ENCODE results near the gene MRPS14.

Gene MRPS14

GRCh38 chr1:174982971-174983689, 40.1 kb downstream of the MRPS14 start:
- DNase-seq, result peak; percentile 54

- no peak for DNase-seq
Observed at GRCh38 chr1:174976436-174977108, 46.7 kb downstream of the MRPS14 start.

GRCh38 chr1:174975764-174976163, 47.5 kb downstream of the MRPS14 start:
- no peak for DNase-seq

GRCh38 chr1:174974711-174975119, 48.5 kb downstream of the MRPS14 start:
- no peak for DNase-seq

GRCh38 chr1:174971902-174972301, 51.3 kb downstream of the MRPS14 start:
- no peak for DNase-seq

- no peak for DNase-seq
Observed at GRCh38 chr1:174971466-174971865, 51.8 kb downstream of the MRPS14 start.

GRCh38 chr1:174969977-174970376, 53.2 kb downstream of the MRPS14 start:
- no peak for DNase-seq

GRCh38 chr1:174968750-174969244, 54.4 kb downstream of the MRPS14 start:
- DNase-seq, result peak; percentile 71

GRCh38 chr1:174967845-174968705, 55.1 kb downstream of the MRPS14 start:
- no peak for DNase-seq

- DNase-seq, result no peak
Observed at GRCh38 chr1:174966008-174966572, 57.1 kb downstream of the MRPS14 start.

- no peak for DNase-seq
Observed at GRCh38 chr1:174965362-174966007, 57.7 kb downstream of the MRPS14 start.

- no peak for DNase-seq
Observed at GRCh38 chr1:174964972-174965361, 58.3 kb downstream of the MRPS14 start.

- DNase-seq, result no peak
Observed at GRCh38 chr1:174964261-174964971, 58.8 kb downstream of the MRPS14 start.

- DNase-seq, result no peak
Observed at GRCh38 chr1:174963529-174964125, 59.6 kb downstream of the MRPS14 start.

All from KG1 (cell line).